Right lobe of liver (tissue), 4 donors: Measurements from ENCODE around the gene RALGAPA2.

ENCODE experiments used
- POLR2A ChIP-seq: fragments of 450-650 bp; IDR thresholded peaks from one replicate; pipeline ENCODE4 v1.6.1; 2017; ENCODE audit warnings: antibody characterized with exemption, mild to moderate bottlenecking
- TF ChIP-seq, protein P1 (sequence below), 4 donors: fragments of 200-600 bp in 3 of 4; fragments of 450-650 bp in 1 of 4; IDR thresholded peaks; one replicate each; pipeline versions ENCODE4 v1.5.1 to v1.8.0; 2016 to 2022; ENCODE audit warnings: antibody characterized with exemption in 4 of 4, mild to moderate bottlenecking in 2 of 4
- donor health status: DM: no; HTN: no; CAD: no.
- donor health status: DM: no; HTN: no; CAD: no.
- donor health status: DM: no; HTN: yes; CAD: no.

DNA sequence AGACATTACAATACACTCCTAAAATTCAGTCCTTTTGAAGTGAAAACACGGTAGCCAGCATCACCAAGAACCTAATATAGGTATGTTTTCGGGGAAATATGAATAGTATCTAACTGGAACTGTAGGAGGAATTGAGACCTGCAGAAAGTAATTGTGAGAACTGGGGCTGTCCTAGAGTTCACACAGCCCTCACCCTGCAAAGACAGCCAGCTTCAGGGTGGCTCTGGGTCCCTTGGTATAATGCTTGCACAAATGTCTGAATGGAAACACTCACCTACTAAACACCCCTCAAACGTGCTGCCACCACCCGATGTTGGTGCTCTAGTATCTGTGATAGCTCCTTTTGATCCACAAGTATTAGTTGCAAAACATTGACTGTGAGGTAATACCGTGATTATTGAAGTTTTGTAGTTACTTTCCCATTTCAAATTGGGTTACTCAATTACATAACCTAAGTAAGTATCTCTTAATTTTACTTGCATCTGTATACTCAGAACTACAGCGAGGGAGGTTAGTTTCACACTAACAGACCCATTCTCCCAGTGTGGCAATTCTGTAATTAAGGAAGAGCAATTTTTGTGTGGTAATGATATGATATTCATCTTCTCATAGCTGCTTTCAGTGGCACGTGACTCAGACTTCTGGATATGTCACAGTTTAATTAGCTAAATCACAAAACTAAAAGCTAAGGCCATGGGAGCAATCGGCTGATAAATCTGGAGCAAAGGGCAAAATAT is 215.0 kb downstream of the RALGAPA2 start:
- TF ChIP-seq, protein P1, sequence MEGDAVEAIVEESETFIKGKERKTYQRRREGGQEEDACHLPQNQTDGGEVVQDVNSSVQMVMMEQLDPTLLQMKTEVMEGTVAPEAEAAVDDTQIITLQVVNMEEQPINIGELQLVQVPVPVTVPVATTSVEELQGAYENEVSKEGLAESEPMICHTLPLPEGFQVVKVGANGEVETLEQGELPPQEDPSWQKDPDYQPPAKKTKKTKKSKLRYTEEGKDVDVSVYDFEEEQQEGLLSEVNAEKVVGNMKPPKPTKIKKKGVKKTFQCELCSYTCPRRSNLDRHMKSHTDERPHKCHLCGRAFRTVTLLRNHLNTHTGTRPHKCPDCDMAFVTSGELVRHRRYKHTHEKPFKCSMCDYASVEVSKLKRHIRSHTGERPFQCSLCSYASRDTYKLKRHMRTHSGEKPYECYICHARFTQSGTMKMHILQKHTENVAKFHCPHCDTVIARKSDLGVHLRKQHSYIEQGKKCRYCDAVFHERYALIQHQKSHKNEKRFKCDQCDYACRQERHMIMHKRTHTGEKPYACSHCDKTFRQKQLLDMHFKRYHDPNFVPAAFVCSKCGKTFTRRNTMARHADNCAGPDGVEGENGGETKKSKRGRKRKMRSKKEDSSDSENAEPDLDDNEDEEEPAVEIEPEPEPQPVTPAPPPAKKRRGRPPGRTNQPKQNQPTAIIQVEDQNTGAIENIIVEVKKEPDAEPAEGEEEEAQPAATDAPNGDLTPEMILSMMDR (IDR thresholded peaks at IDR 0.05) = no peak
- no peak for TF ChIP-seq POLR2A
